H1 (cell line): ENCODE data around the gene GADL1. TPM values are rescaled to one million over a fixed set of nuclear protein-coding genes. Genes with fewer than 3 reads are reported as not detected.

Experiments
- CTCF ChIA-PET: fragments of 300-600 bp; sonication (Branson Sonifier 250); formaldehyde crosslinking; loops from one replicate; lab custom pipeline; 2021; ENCODE audit not compliant: partially characterized antibody; lab: Charles Lee
- POLR2A ChIA-PET: fragments of 300-600 bp; sonication (Branson Sonifier 250); formaldehyde crosslinking; loops from one replicate; lab custom pipeline; 2021; ENCODE audit warnings: inconsistent platforms; ENCODE audit not compliant: partially characterized antibody; lab: Charles Lee
- DNase-seq, 2 experiments: peaks; one replicate each; pipeline versions ENCODE4 v3.0.0 to v3.0.0-alpha.2; 2010 to 2022; ENCODE audit warnings: low spot score in 2 of 2, low read depth in 1 of 2, mixed read lengths in 1 of 2
- FAIRE-seq: peaks from 2 replicates; lab custom pipeline; 2011; peaks lifted over from hg19 to GRCh38; lab: Jason Lieb, UNC
- H2AFZ ChIP-seq: 2 replicates; pipeline ENCODE4 v1.8.1; 2012; ENCODE audit warnings: low read length, inconsistent platforms
- H2AK5ac ChIP-seq: 2 replicates; pipeline ENCODE4 v1.6.1; 2013; ENCODE audit warnings: low read depth, low read length
- H2BK120ac ChIP-seq: replicated peaks from 2 replicates; pipeline ENCODE3; 2013; ENCODE audit warnings: low read depth, low read length, inconsistent platforms
- H2BK12ac ChIP-seq: 2 replicates; pipeline ENCODE4 v1.6.1; 2013; ENCODE audit warnings: low read depth, low read length
- H2BK15ac ChIP-seq: 2 replicates; pipeline ENCODE4 v1.6.1; 2013; ENCODE audit warnings: low read length
- H2BK20ac ChIP-seq: 2 replicates; pipeline ENCODE4 v1.6.1; 2013; ENCODE audit warnings: low read length
- H2BK5ac ChIP-seq: 2 replicates; pipeline ENCODE4 v1.6.1; 2013; ENCODE audit warnings: low read depth, low read length
- H3K14ac ChIP-seq: 2 replicates; pipeline ENCODE4 v1.6.1; 2013; ENCODE audit warnings: inconsistent platforms; ENCODE audit not compliant: insufficient read length
- H3K18ac ChIP-seq: 2 replicates; pipeline ENCODE4 v1.6.1; 2013; ENCODE audit warnings: low read length; ENCODE audit errors: extremely low read depth
- H3K23ac ChIP-seq: 2 replicates; pipeline ENCODE4 v1.6.1; 2013; ENCODE audit warnings: inconsistent platforms; ENCODE audit not compliant: insufficient read length
- H3K23me2 ChIP-seq: 2 replicates; pipeline ENCODE4 v1.6.1; 2013; ENCODE audit warnings: low read depth, low read length
- H3K27ac ChIP-seq: 2 replicates; pipeline ENCODE4 v1.6.1; 2011; ENCODE audit warnings: low read depth, low read length, inconsistent platforms
- H3K27me3 ChIP-seq, 4 experiments: replicated peaks in 1 of 4; 1 replicate in 1 of 4; 2 replicates in 3 of 4; pipeline versions ENCODE4 v1.6.1 to v1.8.1; 2011 to 2013; ENCODE audit warnings: low read length in 3 of 4, mild to moderate bottlenecking in 3 of 4, inconsistent platforms in 2 of 4, mixed read lengths in 2 of 4, moderate library complexity in 1 of 4; ENCODE audit not compliant: control insufficient read depth in 3 of 4, insufficient read depth in 3 of 4; ENCODE audit errors: extremely low read depth in 1 of 4
- H3K36me3 ChIP-seq, 4 experiments: 2 replicates each; pipeline versions ENCODE4 v1.6.1 to v1.8.1; 2011 to 2013; ENCODE audit warnings: mild to moderate bottlenecking in 4 of 4, low read length in 3 of 4, moderate library complexity in 2 of 4, control low read depth in 1 of 4, inconsistent platforms in 1 of 4; ENCODE audit not compliant: insufficient read depth in 4 of 4, control insufficient read depth in 2 of 4
- H3K4ac ChIP-seq: replicated peaks from 2 replicates; pipeline ENCODE3; 2013; ENCODE audit warnings: low read length, low read depth, mixed read lengths, inconsistent platforms; ENCODE audit not compliant: insufficient read length
- H3K4me1 ChIP-seq, 4 experiments: replicated peaks in 1 of 4; 1 replicate in 1 of 4; 2 replicates in 3 of 4; pipeline versions ENCODE4 v1.6.1 to v1.8.1; 2011 to 2013; ENCODE audit warnings: low read length in 3 of 4, inconsistent platforms in 2 of 4, mixed read lengths in 1 of 4; ENCODE audit not compliant: insufficient read depth in 4 of 4, control insufficient read depth in 3 of 4
- H3K4me2 ChIP-seq, 2 experiments: 2 replicates each; pipeline versions ENCODE4 v1.6.1 to v1.8.1; 2011 to 2013; ENCODE audit warnings: low read depth in 2 of 2, low read length in 2 of 2, control low read depth in 1 of 2, inconsistent platforms in 1 of 2, mild to moderate bottlenecking in 1 of 2; ENCODE audit not compliant: insufficient read depth in 1 of 2
- H3K4me3 ChIP-seq, 4 experiments: fragments of 200-600, 300-600 bp in 1 of 4; sonication (generic), shearing (Covaris generic), sonication (Bioruptor Twin) in 1 of 4; 2 replicates each; pipeline versions ENCODE4 v1.5.1 to v1.8.1; 2011 to 2016; ENCODE audit warnings: low read length in 4 of 4, low read depth in 3 of 4, control low read depth in 2 of 4, inconsistent platforms in 2 of 4, mild to moderate bottlenecking in 2 of 4, mixed read lengths in 1 of 4, moderate library complexity in 1 of 4; ENCODE audit not compliant: insufficient read depth in 2 of 4; ENCODE audit errors: extremely low read depth in 1 of 4
- H3K56ac ChIP-seq: replicated peaks from 2 replicates; pipeline ENCODE3; 2013; ENCODE audit warnings: low read depth, mild to moderate bottlenecking, mixed read lengths, low read length, inconsistent platforms; ENCODE audit not compliant: insufficient read length
- H3K79me1 ChIP-seq: 2 replicates; pipeline ENCODE4 v1.6.1; 2013; ENCODE audit warnings: low read depth, low read length, control low read depth
- H3K79me2 ChIP-seq, 2 experiments: 2 replicates each; pipeline versions ENCODE4 v1.6.1 to v1.8.1; 2012 to 2013; ENCODE audit warnings: low read length in 2 of 2, mild to moderate bottlenecking in 2 of 2, inconsistent platforms in 1 of 2; ENCODE audit not compliant: insufficient read depth in 2 of 2, control insufficient read depth in 1 of 2
- H3K9ac ChIP-seq, 4 experiments: replicated peaks in 1 of 4; 1 replicate in 1 of 4; 2 replicates in 3 of 4; pipeline versions ENCODE4 v1.6.1 to v1.8.1; 2011 to 2013; ENCODE audit warnings: low read depth in 3 of 4, low read length in 3 of 4, control low read depth in 2 of 4, mild to moderate bottlenecking in 2 of 4, moderate library complexity in 2 of 4, inconsistent platforms in 1 of 4; ENCODE audit errors: extremely low read depth in 1 of 4
- H3K9me3 ChIP-seq, 2 experiments: 2 replicates each; pipeline versions ENCODE4 v1.6.1 to v1.8.1; 2012 to 2013; ENCODE audit warnings: mild to moderate bottlenecking in 2 of 2, moderate library complexity in 2 of 2, control low read depth in 1 of 2, inconsistent platforms in 1 of 2, low read depth in 1 of 2, low read length in 1 of 2, mixed read lengths in 1 of 2; ENCODE audit not compliant: insufficient read depth in 2 of 2
- H4K20me1 ChIP-seq, 2 experiments: replicated peaks in 1 of 2; 2 replicates each; pipeline versions ENCODE3 to v1.8.1; 2011 to 2013; ENCODE audit warnings: inconsistent platforms in 2 of 2, low read length in 2 of 2, mild to moderate bottlenecking in 1 of 2; ENCODE audit not compliant: insufficient read depth in 2 of 2, control insufficient read depth in 1 of 2
- H4K5ac ChIP-seq: 2 replicates; pipeline ENCODE4 v1.6.1; 2013; ENCODE audit warnings: low read length, low read depth, mixed read lengths, inconsistent platforms; ENCODE audit not compliant: insufficient read length
- H4K8ac ChIP-seq: 2 replicates; pipeline ENCODE4 v1.8.0; 2013; ENCODE audit warnings: mild to moderate bottlenecking, moderate library complexity, low read length, inconsistent platforms; ENCODE audit not compliant: insufficient read depth; ENCODE audit errors: extremely low read depth
- H4K91ac ChIP-seq: replicated peaks from 2 replicates; pipeline ENCODE3; 2013; ENCODE audit warnings: low read length, mixed read lengths, inconsistent platforms; ENCODE audit not compliant: insufficient read length
- CBX8 ChIP-seq: fragments of 300-800, 300-1000 bp; sonication (generic); IDR thresholded peaks from 2 replicates; pipeline ENCODE4 v1.7.1; 2016; ENCODE audit warnings: low read depth, low read length, borderline replicate concordance
- FOSL1 ChIP-seq: IDR thresholded peaks from 2 replicates; pipeline ENCODE4 v1.6.1; 2011; ENCODE audit warnings: mild to moderate bottlenecking, low read depth, low read length, moderate library complexity; ENCODE audit not compliant: insufficient read depth
- NRF1 ChIP-seq: IDR thresholded peaks from 2 replicates; pipeline ENCODE4 v1.6.1; 2011; ENCODE audit warnings: mild to moderate bottlenecking, low read depth, low read length, improper control_type of control experiment
- TEAD4 ChIP-seq: IDR thresholded peaks from 2 replicates; pipeline ENCODE4 v1.6.1; 2012; ENCODE audit warnings: low read depth, low read length, inconsistent platforms, mixed read lengths
- USF2 ChIP-seq: IDR thresholded peaks from 2 replicates; pipeline ENCODE4 v1.6.1; 2011; ENCODE audit warnings: low read length, improper control_type of control experiment
- WGBS, 2 experiments: shearing (Covaris generic) in 1 of 2; methylation state at CpG; one replicate each; pipeline versions ENCODE4 v1.1.6 to v1.1.7; 2013 to 2015; ENCODE audit warnings: low lambda C conversion rate in 2 of 2, mixed read lengths in 2 of 2, inconsistent platforms in 1 of 2, low coverage in 1 of 2, missing lambda C conversion rate in 1 of 2; ENCODE audit not compliant: insufficient replicate concordance in 2 of 2, insufficient coverage in 1 of 2, insufficient read length in 1 of 2; ENCODE audit errors: extremely low coverage in 1 of 2, missing lambda C conversion rate in 1 of 2; 5-methylcytosine and 5-hydroxymethylcytosine counted together
- polyA plus RNA-seq, 7 experiments: library from polyadenylated mRNA; depleted of rRNA in 3 of 7; stranded (reverse) in 5 of 7; unstranded in 2 of 7; fragments of >200 nt in 5 of 7; fragments of 200-250 nt in 2 of 7; gene quantifications; 1 replicate in 5 of 7; 2 replicates in 1 of 7; 4 replicates in 1 of 7; pipeline versions ENCODE4 v1.2.1 to v1.2.3, GENCODE V29; 2011 to 2013; ENCODE audit warnings: missing spikeins in 2 of 7, mixed read lengths in 2 of 7
- total RNA-seq: library from RNA; stranded (reverse); fragmentation: NEBNext Ultra II Directional; extraction: Animal tissue kit (Norgen Biotek cat#: 25700); gene quantifications from 2 replicates; pipeline ENCODE4 v1.2.1, GENCODE V29; 2021

GADL1 gene
- total and polyA plus RNA-seq, 2 of the 8 experiments (the other 6 are each of a cell fraction or from before 2014, with no cell fraction given), result 0.03 to 0.30 TPM

- WGBS, 2 experiments, result 53% methylated on average over 2 of the region's 2 CpGs; no CpG with 5 or more reads in 1 of the 2 experiments
- H4K20me1 ChIP-seq, result no peaks in the 10 kb centered on the region
- no peak overlapping the region for H4K91ac ChIP-seq
- no peaks in the 10 kb centered on the region for H3K79me2 ChIP-seq
- no peak overlapping the region; the same call in 1 of the 2 replicates for H2BK12ac ChIP-seq
- no peak overlapping the region for H3K4me2 ChIP-seq
- no peak overlapping the region for H3K23ac ChIP-seq
- H2BK120ac ChIP-seq, result no peak overlapping the region
- no peak overlapping the region for H3K4me3 ChIP-seq
- no peaks in the 10 kb centered on the region for H3K79me1 ChIP-seq
- H2BK20ac ChIP-seq, result no peak overlapping the region
- H3K9me3 ChIP-seq, result no peaks in the 10 kb centered on the region
- no peak overlapping the region for H3K56ac ChIP-seq
- H2BK5ac ChIP-seq, result no peak overlapping the region
- H3K23me2 ChIP-seq, result no peaks in the 10 kb centered on the region
- H3K36me3 ChIP-seq, result no peaks in the 10 kb centered on the region
- peak in 1 of 2 experiments; percentile 13 for DNase-seq
- POLR2A ChIA-PET, result no interaction called here
- no peak overlapping the region for H3K27ac ChIP-seq
- CTCF ChIA-PET, result no interaction called here
- H2AFZ ChIP-seq, result 0 out of 2 replicates have a peak overlapping the region, but pooled peaks have one; percentile 5
- H3K9ac ChIP-seq, result no peak overlapping the region
- TF ChIP-seq NRF1 (no peak), FOSL1 (no peak), CBX8 (no peak), USF2 (no peak), TEAD4 (no peak)
- H2AK5ac ChIP-seq, result no peak overlapping the region
- no peak overlapping the region for H2BK15ac ChIP-seq
- no peak for FAIRE-seq
- H4K8ac ChIP-seq, result no peak overlapping the region
- H3K4me1 ChIP-seq, result no peaks in the 10 kb centered on the region; a peak in 2 of 7 replicates
- no peak overlapping the region for H3K18ac ChIP-seq
- no peaks in the 10 kb centered on the region for H3K27me3 ChIP-seq
- H3K4ac ChIP-seq, result no peak overlapping the region
- H3K14ac ChIP-seq, result no peak overlapping the region
- H4K5ac ChIP-seq, result no peak overlapping the region
Observed at GRCh38 chr3:30835667-30836066, 58.8 kb downstream of the GADL1 start.
